ENCODE measurements around the gene P2RX4.
"Not testable (repeated sequence)": the region's sequence is repeated elsewhere in the genome, so short reads cannot be mapped to it uniquely, and the experiment has no call there.

Gene P2RX4

DNA sequence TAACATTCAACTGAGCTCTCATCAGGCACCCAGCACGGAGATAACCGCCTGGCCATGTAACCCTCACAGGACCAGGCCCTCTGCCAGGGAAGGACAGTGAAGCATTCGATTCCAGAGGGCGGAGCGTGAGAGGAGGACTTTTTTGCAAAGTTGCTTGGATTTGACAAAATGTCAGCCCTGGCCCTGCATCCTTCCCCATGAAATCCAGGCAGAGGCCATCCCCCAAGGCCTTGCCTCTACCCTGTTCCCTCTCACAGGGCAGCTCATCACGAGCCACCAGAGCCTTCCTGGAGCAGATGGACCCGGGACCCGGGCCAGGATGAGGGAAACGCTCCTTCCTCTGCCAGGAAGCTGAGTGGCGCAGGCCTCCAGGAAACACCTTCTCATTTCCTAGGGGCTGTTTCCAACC is 69.6 kb downstream of the P2RX4 start:
- DNase-seq: no peak

DNA sequence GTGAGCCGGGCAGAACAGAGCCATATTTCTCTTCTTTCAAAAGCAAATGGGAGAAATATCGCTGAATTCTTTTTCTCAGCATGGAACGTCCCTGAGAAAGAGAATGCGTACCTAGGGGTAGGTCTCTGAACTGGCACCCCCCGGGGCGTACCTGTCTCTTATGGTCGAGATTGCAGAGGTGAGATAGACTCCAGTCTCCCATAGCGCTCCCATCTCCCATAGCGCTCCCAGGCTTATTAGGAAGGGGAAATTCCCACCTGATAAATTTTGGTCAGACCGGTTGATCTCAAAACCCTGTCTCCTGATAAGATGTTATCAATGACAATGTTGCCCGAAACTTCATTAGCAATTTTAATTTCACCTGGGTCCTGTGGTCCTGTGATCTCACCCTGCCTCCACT is 70.6 kb downstream of the P2RX4 start:
- DNase-seq: not testable (repeated sequence)

GRCh38 chr12:121281116-121281515 is 71.2 kb downstream of the P2RX4 start:
- DNase-seq: not testable (repeated sequence)

DNA sequence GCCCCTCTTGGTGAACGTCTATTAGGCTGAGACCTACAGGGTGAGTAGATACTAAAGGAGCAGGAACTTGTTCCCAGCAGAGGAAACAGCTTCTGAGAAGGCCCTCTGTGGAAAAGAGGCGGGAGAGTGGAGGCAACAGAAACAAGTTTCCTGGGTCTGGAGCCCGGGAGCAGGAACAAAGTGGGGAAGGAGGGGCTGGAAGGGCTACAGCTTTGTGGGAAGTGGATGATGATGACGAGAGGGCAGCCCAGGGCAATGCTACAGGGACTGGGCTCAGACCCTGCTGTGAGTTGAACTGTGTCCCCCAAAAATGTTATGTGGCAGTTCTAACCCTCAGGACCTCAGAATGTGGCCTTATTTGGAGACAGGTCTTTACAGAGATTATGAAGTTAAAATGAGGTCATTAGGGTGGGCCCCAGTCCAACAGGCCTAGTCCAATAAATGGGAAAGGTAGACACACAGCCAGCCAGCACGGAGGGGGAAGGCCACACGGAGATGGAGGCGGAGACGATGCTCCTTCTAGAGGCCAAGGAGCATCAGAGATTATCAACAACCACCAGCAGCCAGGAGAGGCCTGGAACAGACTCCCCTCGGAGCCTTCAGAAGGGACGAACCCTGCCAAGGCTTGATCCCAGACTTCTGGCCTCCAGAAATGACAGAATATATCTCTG is 72.3 kb downstream of the P2RX4 start:
- no peak for DNase-seq

GRCh38 chr12:121282910-121283309 is 73.0 kb downstream of the P2RX4 start:
- not testable (repeated sequence) for DNase-seq

DNA sequence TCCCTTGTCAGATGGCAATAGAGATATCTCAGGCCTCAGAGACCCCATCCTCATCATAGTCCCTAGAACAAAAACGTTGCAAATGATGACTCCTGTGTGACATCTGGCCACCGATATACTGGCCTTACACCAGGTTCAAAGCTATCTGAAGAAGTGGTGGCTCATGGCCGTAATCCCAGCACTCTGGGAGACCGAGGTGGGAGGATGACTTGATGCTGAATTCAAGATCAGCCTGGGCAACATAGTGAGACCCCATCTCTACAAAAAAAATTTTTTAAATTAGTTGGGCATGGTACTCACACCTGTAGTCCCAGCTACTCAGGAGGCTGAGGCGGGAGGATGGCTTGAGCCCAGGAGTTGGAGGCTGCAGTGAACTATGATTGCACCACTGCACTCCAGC is 73.5 kb downstream of the P2RX4 start:
- DNase-seq: no peak

Measured in activated CD8-positive, alpha-beta memory T cell treated with anti-CD3 and anti-CD28 coated beads, Interleukin-2, amount 50 U/mL, for 48 hours (primary cell).